ENCODE measurements around the gene BRD9.

DNA sequence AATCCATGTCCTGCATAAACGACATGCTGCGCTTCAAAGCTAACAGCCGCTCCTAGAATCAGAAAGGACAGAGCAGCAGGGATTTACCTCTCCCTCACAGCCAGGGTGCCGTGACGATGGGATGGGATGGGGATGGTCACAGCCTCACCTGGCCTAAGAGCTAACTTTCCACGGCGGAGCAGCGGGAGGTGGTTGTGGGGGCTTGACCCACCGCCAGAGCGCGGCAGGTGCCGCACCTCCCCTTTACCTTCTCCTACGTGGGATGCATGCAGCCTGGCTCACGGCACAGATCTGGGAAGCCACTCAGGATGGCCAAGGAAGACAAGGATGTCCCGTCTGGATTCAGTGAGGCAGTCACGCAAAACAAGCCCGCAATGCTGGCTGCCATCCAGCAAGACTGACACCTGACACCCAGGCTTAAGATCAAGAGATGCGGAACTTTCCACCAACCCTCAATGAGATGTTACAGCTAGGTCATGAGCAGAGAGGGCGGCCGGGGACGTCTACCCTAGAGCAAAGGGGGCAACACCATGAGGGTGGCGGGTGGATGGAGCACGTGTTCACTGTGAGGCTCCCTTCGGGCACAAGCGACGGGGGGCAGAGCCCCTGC, 5.8 kb downstream of the BRD9 start:
- TF ChIP-seq ARNT (IDR thresholded peaks at IDR 0.05): no peak
- no peak for TF ChIP-seq FOXM1 (IDR thresholded peaks at IDR 0.05; ENCODE audit: borderline replicate concordance)
- no peak for TF ChIP-seq CTBP1 (IDR thresholded peaks at IDR 0.05; ENCODE audit: borderline replicate concordance)
- no peak for TF ChIP-seq BHLHE40 (IDR thresholded peaks at IDR 0.05; ENCODE audit: borderline replicate concordance)
- TF ChIP-seq HDGF (IDR thresholded peaks at IDR 0.05; ENCODE audit: borderline replicate concordance): no peak
- no peak for TF ChIP-seq L3MBTL2 (conservative IDR thresholded peaks at IDR 0.05)

All from HEK293T (cell line).